CD14-positive monocyte (primary cell): ENCODE measurements around the gene ZNF488. TPM values are rescaled to one million over a fixed set of nuclear protein-coding genes. Genes with fewer than 3 reads are reported as not detected.

ENCODE experiments used
- DNase-seq, 3 donors: peaks; one replicate each; pipeline ENCODE4 v3.0.0-alpha.2; 2011 to 2022
- H2AFZ ChIP-seq: 2 replicates; pipeline ENCODE4 v1.6.0; 2012; ENCODE audit warnings: mild to moderate bottlenecking, low read depth, low read length, inconsistent platforms; ENCODE audit not compliant: insufficient read depth, poor library complexity, severe bottlenecking
- H3K27ac ChIP-seq, 2 donors: 1 replicate in 1 of 2; 2 replicates in 1 of 2; pipeline ENCODE4 v1.5.1; 2012 to 2013; ENCODE audit warnings: low read length in 2 of 2, control low read depth in 1 of 2, inconsistent platforms in 1 of 2, low read depth in 1 of 2, mild to moderate bottlenecking in 1 of 2
- H3K27me3 ChIP-seq, 2 donors: one replicate each; pipeline versions ENCODE4 v1.6.0 to v1.6.1; 2011 to 2013; ENCODE audit warnings: low read length in 2 of 2; ENCODE audit not compliant: control insufficient read depth in 2 of 2, insufficient read depth in 2 of 2
- H3K36me3 ChIP-seq, 2 donors: replicated peaks in 1 of 2; 1 replicate in 1 of 2; 2 replicates in 1 of 2; pipeline versions ENCODE4 v1.5.1 to v1.6.1; 2012 to 2013; ENCODE audit warnings: low read length in 2 of 2, control low read depth in 1 of 2, inconsistent platforms in 1 of 2, mild to moderate bottlenecking in 1 of 2; ENCODE audit not compliant: insufficient read depth in 2 of 2, control insufficient read depth in 1 of 2
- H3K4me1 ChIP-seq, 2 donors: 1 replicate in 1 of 2; 2 replicates in 1 of 2; pipeline versions ENCODE4 v1.5.1 to v1.6.1; 2012 to 2013; ENCODE audit warnings: low read length in 2 of 2, control low read depth in 1 of 2, inconsistent platforms in 1 of 2, mild to moderate bottlenecking in 1 of 2, moderate library complexity in 1 of 2; ENCODE audit not compliant: insufficient read depth in 2 of 2, control insufficient read depth in 1 of 2
- H3K4me2 ChIP-seq: replicated peaks from 2 replicates; pipeline ENCODE3; 2012; ENCODE audit warnings: low read length, moderate library complexity, mild to moderate bottlenecking; ENCODE audit not compliant: poor library complexity, severe bottlenecking; ENCODE audit errors: extremely low read depth
- H3K4me3 ChIP-seq, 3 experiments: fragments of 200-600 bp in 1 of 3; sonication (generic) in 1 of 3; replicated peaks in 1 of 3; 1 replicate in 2 of 3; 2 replicates in 1 of 3; pipeline ENCODE4 v1.5.1; 2011 to 2013; ENCODE audit warnings: low read length in 3 of 3, mild to moderate bottlenecking in 3 of 3, control low read depth in 2 of 3, low read depth in 2 of 3, inconsistent platforms in 1 of 3, moderate library complexity in 1 of 3
- H3K79me2 ChIP-seq: 2 replicates; pipeline ENCODE4 v1.6.0; 2012; ENCODE audit warnings: mild to moderate bottlenecking, control low read depth, inconsistent platforms, low read length, moderate library complexity; ENCODE audit not compliant: insufficient read depth
- H3K9ac ChIP-seq: 2 replicates; pipeline ENCODE4 v1.6.0; 2017; ENCODE audit warnings: low read length, mild to moderate bottlenecking; ENCODE audit not compliant: insufficient read depth, poor library complexity, severe bottlenecking
- H3K9me3 ChIP-seq, 2 donors: replicated peaks in 1 of 2; 1 replicate in 1 of 2; 2 replicates in 1 of 2; pipeline versions ENCODE4 v1.5.1 to v1.6.1; 2012 to 2013; ENCODE audit warnings: low read length in 2 of 2, control low read depth in 1 of 2; ENCODE audit not compliant: control insufficient read depth in 1 of 2, insufficient read depth in 1 of 2
- H4K20me1 ChIP-seq: 2 replicates; pipeline ENCODE4 v1.6.0; 2012; ENCODE audit warnings: mild to moderate bottlenecking, low read length, control low read depth, moderate library complexity; ENCODE audit not compliant: insufficient read depth
- H3K27ac Mint-ChIP-seq, 7 donors: one replicate each; pipeline ENCODE4 v1.8.0; 2020; ENCODE audit warnings: mild to moderate bottlenecking in 7 of 7, mixed read lengths in 7 of 7, moderate library complexity in 6 of 7, inconsistent platforms in 2 of 7
- H3K27me3 Mint-ChIP-seq, 3 donors: one replicate each; pipeline ENCODE4 v1.8.0; 2021 to 2022; ENCODE audit warnings: low read depth in 3 of 3, mild to moderate bottlenecking in 3 of 3, mixed read lengths in 3 of 3, moderate library complexity in 3 of 3, inconsistent platforms in 1 of 3
- H3K36me3 Mint-ChIP-seq, 2 donors: one replicate each; pipeline ENCODE4 v1.8.0; 2020; ENCODE audit warnings: mixed read lengths in 2 of 2, inconsistent platforms in 1 of 2, mild to moderate bottlenecking in 1 of 2
- H3K4me1 Mint-ChIP-seq: one replicate; pipeline ENCODE4 v1.8.0; 2020; ENCODE audit warnings: mild to moderate bottlenecking, mixed read lengths
- H3K4me3 Mint-ChIP-seq, 2 donors: one replicate each; pipeline ENCODE4 v1.8.0; 2020; ENCODE audit warnings: mild to moderate bottlenecking in 2 of 2, mixed read lengths in 2 of 2, moderate library complexity in 1 of 2
- H3K9me3 Mint-ChIP-seq, 7 donors: one replicate each; pipeline ENCODE4 v1.8.0; 2020 to 2022; ENCODE audit warnings: mixed read lengths in 7 of 7, mild to moderate bottlenecking in 6 of 7, moderate library complexity in 6 of 7, inconsistent platforms in 2 of 7
- WGBS: methylation state at CpG from one replicate; pipeline ENCODE4 v1.1.5; 2013; ENCODE audit warnings: missing lambda C conversion rate; ENCODE audit not compliant: insufficient coverage; 5-methylcytosine and 5-hydroxymethylcytosine counted together
- intact Hi-C, 2 donors: fragments of 100-400 bp; cut with micrococcal nuclease; formaldehyde crosslinking; loops; one replicate each; pipeline versions ENCODE4 v1.15.0 to v1.15.1; 2023
- polyA plus RNA-seq, 3 donors: library from polyadenylated mRNA; depleted of rRNA in 1 of 3; unstranded in 2 of 3; stranded (reverse) in 1 of 3; fragments of 300-500 nt in 2 of 3; fragments of >200 nt in 1 of 3; fragmentation: Illumina TruSeq in 2 of 3; gene quantifications; 1 replicate in 2 of 3; 2 replicates in 1 of 3; pipeline ENCODE4 v1.2.3, GENCODE V29; 2012 to 2021
- TF ChIP-seq, protein P1 (sequence below): fragments of 200-600 bp; IDR thresholded peaks from one replicate; pipeline ENCODE4 v1.8.0; 2022; ENCODE audit warnings: antibody characterized with exemption, mild to moderate bottlenecking

Gene ZNF488
- polyA plus RNA-seq, 3 donors: not detected

DNA sequence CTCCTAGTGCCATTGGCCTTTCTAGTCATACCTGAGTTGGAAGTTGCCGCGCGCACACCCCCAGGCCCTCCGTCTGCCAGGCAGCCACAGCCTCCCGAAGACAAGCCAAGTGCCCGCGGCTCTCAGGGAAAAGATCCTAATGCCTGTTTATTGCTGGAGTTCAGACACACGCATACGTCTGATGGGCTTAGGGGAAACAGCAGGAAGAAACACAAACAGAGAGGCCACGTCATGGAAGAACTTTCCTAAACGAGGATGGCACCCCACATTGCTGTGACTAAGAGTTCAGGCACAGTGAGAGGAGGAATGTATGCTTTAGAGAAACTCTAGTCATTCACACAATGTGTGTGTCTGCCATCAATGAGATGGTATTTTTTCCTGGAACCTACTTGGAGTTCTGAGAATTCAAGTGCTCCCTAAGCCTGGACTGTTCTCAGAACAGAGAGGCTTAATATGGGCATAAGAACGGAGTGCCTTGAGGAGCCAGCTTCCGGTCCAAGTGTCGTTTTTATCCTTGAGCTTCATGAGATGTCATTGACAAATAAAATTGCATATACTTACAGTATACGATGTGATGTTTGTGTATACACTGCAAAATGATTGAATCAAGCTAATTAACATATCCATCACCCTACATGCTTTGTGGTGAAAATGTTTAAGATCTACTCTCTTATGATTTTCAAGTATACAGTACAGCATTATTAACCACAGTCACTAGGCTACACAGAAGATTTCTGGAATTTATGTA, 47.5 kb downstream of the ZNF488 start:
- Mint-ChIP-seq H3K9me3 (peaks cover 0 to 2% (median 0%) of the 10 kb centered on the region in 7 donors), H3K4me3 (no peak overlapping the region), H3K27ac (peak overlapping the region in 1 of 7 donors; percentile 32), H3K27me3 (peaks cover 5 to 7% (median 5%) of the 10 kb centered on the region in 3 donors), H3K4me1 (peaks cover 11% of the 10 kb centered on the region), H3K36me3 (no peaks in the 10 kb centered on the region)
- no peak overlapping the region for H2AFZ ChIP-seq
- DNase-seq: no peak
- no peaks in the 10 kb centered on the region for H3K9me3 ChIP-seq
- H3K79me2 ChIP-seq: no peaks in the 10 kb centered on the region
- no peak overlapping the region for H3K4me3 ChIP-seq
- no peaks in the 10 kb centered on the region for H4K20me1 ChIP-seq
- peaks cover 9% of the 10 kb centered on the region in 2 donors for H3K4me1 ChIP-seq
- no peak overlapping the region for H3K4me2 ChIP-seq
- intact Hi-C loops: no loop called here
- H3K27me3 ChIP-seq: no peaks in the 10 kb centered on the region
- H3K36me3 ChIP-seq: no peaks in the 10 kb centered on the region
- TF ChIP-seq, protein P1, sequence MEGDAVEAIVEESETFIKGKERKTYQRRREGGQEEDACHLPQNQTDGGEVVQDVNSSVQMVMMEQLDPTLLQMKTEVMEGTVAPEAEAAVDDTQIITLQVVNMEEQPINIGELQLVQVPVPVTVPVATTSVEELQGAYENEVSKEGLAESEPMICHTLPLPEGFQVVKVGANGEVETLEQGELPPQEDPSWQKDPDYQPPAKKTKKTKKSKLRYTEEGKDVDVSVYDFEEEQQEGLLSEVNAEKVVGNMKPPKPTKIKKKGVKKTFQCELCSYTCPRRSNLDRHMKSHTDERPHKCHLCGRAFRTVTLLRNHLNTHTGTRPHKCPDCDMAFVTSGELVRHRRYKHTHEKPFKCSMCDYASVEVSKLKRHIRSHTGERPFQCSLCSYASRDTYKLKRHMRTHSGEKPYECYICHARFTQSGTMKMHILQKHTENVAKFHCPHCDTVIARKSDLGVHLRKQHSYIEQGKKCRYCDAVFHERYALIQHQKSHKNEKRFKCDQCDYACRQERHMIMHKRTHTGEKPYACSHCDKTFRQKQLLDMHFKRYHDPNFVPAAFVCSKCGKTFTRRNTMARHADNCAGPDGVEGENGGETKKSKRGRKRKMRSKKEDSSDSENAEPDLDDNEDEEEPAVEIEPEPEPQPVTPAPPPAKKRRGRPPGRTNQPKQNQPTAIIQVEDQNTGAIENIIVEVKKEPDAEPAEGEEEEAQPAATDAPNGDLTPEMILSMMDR: no peak
- H3K9ac ChIP-seq: no peak overlapping the region
- no peak overlapping the region for H3K27ac ChIP-seq
- 97% methylated on average over 11 of the region's 15 CpGs for WGBS

DNA sequence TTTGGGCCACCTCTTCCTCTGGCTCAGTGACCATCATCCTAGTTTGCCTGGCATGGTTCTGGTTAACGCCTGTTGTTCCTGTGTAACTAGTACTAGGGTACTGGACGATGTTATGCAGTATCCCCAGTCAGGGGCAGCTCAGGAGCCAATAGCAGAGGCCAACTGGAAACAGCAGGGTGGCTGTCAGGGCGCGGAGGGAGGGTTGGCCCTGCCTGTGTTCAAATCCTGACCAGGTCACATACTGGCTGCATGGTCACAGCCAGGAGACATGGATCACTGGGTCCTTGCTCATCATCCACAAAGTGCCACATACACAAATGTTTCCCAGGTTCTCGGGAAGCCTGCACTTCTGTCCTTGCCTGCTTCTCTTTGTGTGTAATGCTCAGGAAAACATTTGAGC, 48.2 kb downstream of the ZNF488 start:
- Histone ChIP-seq H4K20me1 (no peaks in the 10 kb centered on the region), H3K4me1 (peaks cover 9% of the 10 kb centered on the region in 2 donors), H3K4me2 (no peak overlapping the region), H3K27ac (no peak overlapping the region), H2AFZ (no peak overlapping the region), H3K27me3 (no peaks in the 10 kb centered on the region), H3K9ac (no peak overlapping the region), H3K79me2 (no peaks in the 10 kb centered on the region), H3K4me3 (no peak overlapping the region), H3K9me3 (no peaks in the 10 kb centered on the region), H3K36me3 (no peaks in the 10 kb centered on the region)
- Mint-ChIP-seq H3K4me3 (no peak overlapping the region), H3K27me3 (peaks cover 5 to 7% (median 5%) of the 10 kb centered on the region in 3 donors), H3K36me3 (no peaks in the 10 kb centered on the region), H3K4me1 (peaks cover 11% of the 10 kb centered on the region), H3K9me3 (peaks cover 0 to 2% (median 0%) of the 10 kb centered on the region in 7 donors), H3K27ac (no peak overlapping the region)
- TF ChIP-seq, protein P1: no peak
- 96% methylated on average over 5 of the region's 5 CpGs for WGBS
- no peak for DNase-seq
- intact Hi-C loops: no loop called here
